Right renal pelvis (tissue), 4 donors: ENCODE results near the gene RASGRF2. TPM values are rescaled to one million over a fixed set of nuclear protein-coding genes. Genes with fewer than 3 reads are reported as not detected.
"Not testable (repeated sequence)": the region's sequence is repeated elsewhere in the genome, so short reads cannot be mapped to it uniquely, and the experiment has no call there.

Experiments used
- DNase-seq, 4 donors: peaks; one replicate each; pipeline ENCODE4 v3.0.0-alpha.2; 2013; ENCODE audit warnings: low read depth in 4 of 4, low spot score in 3 of 4, missing footprints in 1 of 4
- polyA plus RNA-seq, 4 donors: library from polyadenylated mRNA; unstranded; fragments of 120-200 nt; gene quantifications; one replicate each; pipeline ENCODE4 v1.2.1, GENCODE V29; 2013; ENCODE audit not compliant: insufficient read length in 4 of 4

RASGRF2 gene
- polyA plus RNA-seq, 4 donors, result 1.5 to 2.5 (median 2.2) TPM

DNA sequence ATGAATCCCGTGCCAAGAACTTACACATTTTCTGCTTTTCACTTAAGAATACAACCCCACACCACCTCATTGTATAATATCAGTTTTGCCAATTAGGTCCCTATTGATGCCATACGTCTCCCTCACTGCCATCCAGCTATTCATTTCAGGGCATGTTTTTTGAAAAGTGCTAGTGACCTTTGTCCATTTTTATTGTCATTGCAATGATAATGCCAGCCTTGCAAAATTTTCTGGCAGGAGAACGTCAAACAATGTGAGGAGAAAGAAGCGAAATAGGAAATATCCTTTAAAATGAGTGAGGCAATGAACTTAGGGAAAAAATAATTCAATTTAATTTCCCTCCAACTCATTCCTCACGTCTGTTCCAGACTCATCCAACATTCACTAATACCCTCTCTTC lies 161.1 kb downstream of the RASGRF2 start:
- DNase-seq, result no peak

DNA sequence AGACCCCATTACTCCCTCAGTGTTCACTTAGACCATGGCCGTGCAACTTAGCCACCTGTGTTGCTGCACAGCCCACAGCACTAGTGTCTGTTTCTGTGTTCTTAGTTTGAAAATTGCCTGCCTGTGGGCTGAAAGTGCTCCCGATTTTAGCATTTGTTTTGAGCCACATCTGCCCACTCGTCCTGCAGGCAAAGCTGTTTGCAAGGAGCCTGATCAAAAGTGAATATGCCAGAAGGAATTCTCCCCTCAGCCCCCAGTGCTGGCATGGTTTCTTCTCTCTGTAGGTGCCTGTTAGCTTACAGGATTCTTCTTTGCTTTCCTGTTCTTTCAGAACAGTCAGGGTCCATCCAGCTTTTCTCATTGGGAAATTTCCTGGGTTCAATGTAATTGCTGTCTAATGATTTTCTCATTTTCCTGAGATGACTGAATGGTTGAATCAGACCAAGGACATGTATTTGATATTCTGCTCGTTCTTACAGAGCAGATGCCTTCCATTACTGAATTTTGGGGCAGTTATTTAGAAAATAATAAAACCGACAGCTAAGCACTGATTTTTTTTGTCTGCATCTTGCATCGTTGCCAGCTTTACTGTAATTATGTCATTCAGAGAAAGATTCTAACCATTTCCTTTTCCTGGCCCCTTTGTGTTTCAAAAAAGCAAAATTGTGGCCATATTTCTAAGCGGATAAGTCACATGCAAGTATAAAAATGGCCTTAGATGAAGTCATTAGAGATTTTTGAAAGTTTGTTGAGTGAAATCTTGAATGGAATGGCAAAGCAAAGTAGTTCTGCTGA lies 161.9 kb downstream of the RASGRF2 start:
- DNase-seq, result no peak

DNA sequence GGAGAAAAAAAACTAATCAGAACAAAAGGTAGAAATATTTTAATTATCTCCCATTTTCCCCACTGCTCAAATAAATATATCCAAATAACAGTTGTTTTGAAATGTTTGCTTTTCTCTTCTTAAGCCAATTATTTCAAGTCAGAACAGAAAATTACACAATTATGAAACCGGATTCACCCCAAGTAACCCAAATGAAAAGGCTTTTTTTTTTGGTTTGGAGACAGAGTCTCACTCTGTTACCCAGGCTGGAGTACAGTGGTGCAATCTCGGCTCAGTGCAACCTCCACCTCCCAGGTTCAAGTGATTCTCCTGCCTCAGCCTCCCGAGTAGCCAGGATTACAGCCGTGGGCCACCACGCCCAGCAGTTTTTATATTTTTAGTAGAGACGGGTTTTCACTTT lies 164.5 kb downstream of the RASGRF2 start:
- not testable (repeated sequence) for DNase-seq

DNA sequence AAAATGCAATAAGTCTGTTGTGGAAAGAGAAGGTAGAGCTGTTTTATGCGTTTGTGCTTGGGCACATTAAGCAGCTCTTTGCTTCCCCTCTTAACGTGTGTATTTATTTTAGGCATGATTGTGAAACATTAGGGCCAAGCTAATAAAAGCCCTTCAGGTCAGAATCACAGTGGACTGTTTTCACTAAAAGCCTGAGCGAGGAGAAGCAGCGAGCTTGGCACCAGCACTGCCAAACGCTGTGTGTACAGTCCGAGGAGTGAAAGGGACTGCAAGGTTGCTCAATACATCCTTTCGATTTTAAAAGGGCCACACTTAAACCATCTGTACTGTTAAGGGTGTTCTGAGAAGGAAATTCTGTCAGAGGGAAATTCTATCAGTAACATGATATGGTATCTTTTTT lies 165.8 kb downstream of the RASGRF2 start:
- DNase-seq, result no peak

DNA sequence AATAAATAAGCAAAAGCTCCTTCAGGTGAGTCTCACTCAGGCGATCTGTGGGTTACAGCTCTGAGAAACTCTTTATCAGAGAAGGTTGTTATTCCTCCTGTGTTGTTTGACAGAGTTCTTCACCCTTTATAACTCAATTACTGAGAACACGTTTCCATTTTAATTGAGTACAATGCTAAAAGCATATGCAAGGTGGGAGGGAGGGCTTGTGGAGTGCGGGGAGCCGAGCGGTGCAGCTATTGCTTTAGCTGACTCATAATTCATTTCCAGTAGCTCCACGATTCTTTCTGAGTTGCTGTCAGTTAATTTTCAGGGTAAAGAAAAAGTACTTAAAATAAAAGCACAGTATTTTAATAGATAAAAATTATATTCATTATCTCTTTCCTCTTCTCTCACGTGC lies 168.3 kb downstream of the RASGRF2 start:
- no peak for DNase-seq

DNA sequence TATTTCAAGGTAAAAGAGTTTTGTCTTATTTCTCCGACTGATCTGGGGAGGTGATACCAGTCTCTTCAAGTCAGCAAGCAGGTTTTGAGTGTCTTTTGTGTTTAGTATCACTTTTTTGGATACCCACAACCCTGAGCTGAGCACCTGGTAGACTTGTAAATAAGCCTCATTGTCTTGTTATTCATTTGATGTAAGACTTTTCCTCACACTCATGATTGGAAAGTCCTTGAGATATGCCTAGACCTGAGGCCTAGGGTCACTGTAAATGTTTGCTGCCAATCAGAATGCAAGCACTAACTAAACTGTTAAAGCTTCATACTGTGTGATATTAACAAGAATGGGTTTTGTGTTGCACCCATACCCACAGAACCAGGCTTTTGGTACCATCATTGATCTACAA lies 172.2 kb downstream of the RASGRF2 start:
- DNase-seq, result no peak

DNA sequence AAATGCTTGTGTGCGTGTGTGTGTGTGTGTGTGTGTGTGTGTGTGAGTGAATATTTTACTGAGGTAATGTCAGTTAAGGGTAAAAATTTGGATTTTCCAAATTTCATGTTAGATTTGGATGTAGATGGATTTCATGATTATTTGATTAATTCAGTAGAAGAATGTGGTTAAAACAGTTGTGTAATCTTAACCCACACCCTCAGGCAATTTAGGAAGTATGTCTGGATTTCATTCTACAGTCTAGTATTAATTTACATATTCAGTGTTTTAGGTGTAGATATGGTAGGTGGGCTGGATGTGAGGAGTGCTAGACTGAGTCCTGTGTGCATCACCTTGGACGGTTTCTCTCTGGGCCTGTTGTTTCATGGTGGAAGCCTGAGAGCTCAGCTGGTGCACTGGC lies 173.9 kb downstream of the RASGRF2 start:
- DNase-seq, result no peak

DNA sequence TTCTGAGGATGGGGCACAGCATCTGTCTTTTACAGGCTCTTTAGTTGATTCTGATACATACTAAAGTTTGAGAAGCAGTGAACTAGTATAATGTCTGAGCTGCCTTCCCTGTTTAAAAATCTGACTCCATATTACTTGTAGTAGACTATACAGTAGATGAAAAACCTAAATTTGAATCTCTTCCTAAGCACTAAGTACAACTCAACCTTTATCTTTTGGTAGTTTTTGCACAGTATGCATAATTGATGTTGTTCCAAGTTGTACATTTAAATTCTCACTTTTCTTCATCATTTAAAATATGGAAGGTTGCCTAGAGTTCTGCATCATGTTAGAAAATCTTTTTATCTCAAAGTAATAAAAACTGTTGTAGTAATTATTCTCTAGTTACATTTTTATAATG lies 174.4 kb downstream of the RASGRF2 start:
- DNase-seq, result no peak

DNA sequence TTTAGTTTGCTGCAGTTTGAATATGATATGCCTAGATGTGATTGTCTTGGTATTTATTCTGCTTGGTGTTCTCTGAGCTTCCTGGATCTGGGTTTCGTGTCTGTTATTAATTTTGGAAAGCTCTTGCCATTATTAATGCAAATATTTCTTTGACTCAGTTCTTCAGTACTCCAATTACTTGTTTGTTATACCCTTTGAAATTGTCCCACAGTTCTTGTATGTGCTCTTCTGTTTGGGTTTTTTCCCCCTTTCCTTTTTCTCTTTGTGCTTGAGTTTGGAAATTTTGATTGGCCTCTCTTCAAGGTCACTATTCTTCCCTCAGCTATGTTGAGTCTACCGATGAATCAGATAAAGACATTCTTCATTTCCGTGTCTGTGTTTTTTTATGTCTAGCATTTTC lies 176.4 kb downstream of the RASGRF2 start:
- no peak for DNase-seq

DNA sequence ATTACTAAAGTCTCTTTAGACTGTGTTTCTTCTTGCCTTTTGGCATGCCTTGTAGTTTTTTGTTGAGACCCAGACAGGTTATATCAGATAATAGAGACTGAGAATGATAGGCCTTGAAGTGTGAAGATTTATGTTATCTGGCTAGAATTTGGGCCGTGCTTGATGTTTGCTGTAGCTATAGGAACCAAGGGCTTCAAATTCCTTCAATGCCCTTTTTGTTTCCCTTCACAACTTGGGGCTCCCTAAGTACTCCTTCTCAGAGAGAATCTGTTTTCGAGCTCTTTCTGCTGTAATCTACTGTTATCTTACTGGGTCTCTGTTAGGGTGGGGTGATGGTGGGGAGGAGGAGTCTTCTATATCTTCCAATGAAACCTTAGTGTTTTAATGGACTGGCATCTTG lies 177.7 kb downstream of the RASGRF2 start:
- DNase-seq, result no peak

DNA sequence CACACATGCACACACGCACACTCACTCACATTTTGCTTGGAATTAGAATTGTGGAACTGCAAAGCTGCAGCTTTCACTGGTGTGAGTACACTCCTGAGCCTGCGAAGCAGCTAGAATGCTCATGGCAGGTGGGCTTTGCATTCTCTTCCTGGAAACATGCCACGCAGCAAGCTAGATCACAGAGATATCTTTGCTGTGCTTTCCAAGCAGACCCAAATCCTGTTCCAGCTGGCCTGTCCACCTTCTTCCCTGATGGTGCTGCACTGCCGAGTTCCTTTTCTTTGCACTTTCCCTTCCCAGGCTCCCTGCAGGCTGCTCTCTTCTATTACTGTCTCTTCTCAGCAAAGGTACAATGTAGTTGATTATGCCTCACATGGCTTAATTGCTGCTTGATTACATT lies 180.3 kb downstream of the RASGRF2 start:
- DNase-seq, result no peak

DNA sequence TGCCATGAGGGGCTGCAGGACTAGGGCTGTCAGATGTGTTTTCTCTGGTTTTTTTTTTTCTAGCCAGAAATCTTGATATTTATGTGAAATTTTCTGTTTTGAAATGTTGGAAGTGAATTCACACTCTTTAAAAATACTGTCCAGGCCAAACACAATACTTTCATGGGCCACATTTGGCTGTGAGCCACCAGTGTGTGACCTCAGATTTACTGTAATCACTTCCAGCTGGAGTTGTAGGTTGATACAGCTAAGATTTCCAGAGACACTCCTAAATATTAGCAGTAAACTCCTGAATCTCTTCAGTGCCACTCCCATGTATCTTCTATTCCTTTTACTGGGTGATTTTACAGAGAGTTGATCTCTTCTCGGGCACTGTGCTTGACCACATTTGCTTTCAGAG lies 180.8 kb downstream of the RASGRF2 start:
- DNase-seq, result peak; percentile 49 to 68 (median 60)

DNA sequence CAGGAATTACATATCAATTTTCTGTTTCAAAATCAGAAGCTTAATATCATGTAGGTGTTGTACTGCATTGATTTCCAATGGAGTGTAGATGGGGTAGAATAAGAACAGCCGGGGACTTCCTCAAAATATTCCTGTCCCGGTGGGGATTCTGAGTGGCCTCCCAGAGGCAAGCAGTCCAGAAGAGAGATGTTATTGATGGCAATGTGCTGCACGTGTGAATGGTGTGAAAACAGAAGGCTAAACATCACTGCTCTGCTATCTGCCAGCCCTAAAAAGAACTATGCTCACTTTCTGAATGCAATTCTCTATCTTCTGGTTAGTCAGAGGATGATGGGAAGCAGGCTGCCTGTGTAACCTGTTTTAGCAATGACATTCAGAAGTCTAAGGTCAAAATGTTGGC lies 181.9 kb downstream of the RASGRF2 start:
- no peak for DNase-seq

DNA sequence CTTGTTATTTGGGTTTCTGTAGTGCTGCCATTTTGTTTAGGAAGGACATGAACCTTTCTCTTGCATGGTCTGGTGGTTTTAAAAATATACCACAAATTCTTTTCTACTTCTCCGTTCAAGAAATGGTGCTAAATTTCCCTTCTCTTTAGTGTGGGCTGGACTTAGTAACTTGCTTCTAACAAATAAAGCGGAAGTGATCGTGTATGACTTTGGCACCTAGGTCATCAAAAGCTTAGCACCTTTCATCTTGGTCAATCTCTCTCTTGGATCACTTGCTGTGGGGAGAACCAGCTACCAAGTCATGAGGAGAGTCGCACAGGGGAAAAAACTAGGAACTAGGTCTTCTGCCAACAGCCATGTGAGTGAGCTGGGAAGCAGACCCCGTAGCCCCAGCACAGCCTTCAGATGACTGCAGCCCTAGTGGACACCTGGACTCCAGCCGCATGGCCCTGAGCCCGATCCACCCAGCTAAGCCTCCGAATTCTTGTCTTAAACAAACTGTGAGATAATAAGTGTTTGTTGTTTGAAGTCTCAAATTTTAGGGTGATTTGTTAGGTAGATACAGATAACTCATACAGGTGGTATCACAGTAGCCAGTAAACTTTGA lies 185.3 kb downstream of the RASGRF2 start:
- DNase-seq, result no peak

DNA sequence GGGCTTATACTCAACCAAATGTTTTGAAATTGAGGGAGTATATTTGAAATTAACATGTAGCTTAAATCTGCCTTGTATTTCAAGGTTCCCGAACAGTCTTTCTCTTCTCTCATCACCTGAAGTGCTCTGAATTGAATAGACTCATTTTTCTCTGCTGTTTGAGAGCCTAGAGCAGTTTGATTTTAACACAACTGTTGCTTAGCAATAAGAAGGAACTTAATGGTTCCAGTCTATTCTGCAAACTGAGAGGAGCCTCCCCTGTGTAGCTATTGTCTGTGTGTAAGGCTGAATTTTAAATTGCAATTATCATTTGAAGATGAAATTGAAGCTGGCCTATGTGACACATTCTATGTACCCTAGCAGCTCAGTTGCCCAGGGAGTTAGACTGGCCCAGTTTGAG lies 185.9 kb downstream of the RASGRF2 start:
- no peak for DNase-seq

DNA sequence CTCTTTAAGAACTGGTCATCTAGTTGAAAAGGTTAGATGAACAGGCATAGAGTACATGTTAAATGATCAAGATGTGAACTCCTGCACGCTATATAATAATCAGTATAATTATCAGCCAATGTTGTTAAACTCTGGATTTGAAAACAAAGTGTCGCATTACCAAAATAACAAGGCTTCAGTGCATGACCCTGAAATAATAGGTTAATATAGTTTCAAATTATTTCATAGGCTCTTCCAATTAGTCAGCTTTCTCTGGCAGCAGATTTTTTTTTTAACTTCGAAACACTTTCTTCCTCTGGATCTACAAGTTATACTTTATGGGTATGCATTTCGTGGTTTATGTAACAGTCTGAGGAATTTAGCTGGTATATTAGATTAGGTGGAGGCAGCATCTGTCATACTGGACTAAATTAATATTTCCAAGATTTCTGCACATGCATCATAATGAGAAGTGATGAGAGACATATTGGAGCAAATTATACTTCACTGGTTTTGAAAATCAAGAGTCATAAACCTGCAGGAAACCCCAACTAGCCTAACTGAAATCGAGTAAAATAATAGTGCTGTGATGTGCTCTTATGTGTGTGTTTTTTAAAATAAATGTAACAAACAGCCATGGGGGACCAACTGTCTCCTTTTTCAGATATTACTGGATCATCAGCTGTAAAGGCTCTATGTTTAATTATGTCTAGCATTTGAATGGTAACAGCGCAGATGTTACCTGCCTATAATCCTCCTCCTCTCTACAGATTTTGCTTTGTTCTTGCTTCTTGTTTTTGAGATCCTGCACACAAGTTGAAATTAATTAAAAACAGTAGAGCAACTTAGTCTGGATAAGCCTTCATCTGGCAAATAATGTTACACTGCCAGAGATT lies 187.1 kb downstream of the RASGRF2 start:
- DNase-seq, result no peak

DNA sequence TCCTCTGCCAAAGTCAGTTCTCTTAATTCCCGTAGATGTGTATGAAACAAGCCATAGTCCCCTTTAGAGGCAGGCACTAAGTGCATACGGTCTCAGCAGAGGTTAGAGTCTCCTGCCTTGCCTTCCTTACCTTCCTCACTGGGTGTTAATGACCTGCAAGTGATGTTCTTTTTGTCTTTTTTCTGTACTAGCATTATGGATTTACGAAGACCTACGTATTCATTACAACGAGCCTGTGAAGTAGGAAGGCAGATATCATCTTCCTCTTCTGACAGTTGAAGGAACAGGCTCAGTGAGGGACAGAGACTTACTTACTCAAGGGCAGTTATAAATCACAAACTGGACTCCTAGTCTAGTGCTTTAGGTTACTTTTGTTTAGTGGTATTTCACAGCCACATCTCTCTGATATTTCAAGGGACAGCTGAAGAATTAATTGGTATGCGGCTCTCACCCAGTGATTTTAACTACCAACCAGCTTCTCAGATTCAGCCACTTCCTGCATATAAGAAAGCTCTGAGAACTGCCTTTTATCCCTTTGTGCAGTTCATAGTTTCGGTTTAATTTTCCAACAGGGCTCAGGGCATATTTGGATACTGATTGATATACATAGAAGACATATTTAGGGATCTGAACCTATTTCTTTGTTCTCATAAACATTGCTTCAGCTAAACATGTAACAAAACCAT lies 187.9 kb downstream of the RASGRF2 start:
- no peak for DNase-seq

DNA sequence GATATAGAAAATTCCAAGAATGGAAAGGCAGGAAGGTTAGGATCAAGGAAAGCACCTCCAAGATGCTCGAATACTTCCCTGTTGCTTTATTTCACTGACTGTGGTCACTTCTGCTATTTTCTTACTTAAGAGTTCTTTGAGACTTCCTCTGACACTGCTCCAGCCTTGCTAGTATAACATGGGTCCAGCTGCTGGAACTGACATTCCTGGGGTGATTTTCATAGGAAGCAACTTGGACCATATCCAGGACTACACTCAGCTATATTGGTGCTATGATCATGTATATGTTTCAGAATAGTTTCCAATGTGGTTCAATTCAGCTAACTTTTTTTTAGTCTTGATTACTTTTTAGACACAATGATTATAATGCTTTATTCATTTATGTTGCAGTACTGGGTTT lies 191.4 kb downstream of the RASGRF2 start:
- peak in 2 of 4 donors; percentile 35 to 42 for DNase-seq

DNA sequence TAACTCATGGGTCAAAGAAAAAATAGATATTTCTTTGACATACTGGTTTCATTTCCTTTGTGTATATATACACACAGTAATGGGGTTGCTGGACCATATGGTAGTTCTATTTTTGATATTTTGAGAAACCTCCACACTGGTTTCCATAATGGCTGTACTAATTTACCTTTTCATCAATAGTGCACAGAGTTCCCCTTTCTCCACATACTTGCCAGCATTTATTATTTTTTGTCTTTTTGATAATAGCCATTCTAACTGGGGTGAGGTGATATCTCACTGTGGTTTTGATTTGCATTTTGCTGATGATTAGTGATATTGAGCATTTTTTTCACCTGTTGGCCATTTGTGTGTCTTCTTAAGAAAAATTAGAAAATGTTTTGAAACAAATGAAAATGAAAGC lies 194.6 kb downstream of the RASGRF2 start:
- DNase-seq, result no peak

DNA sequence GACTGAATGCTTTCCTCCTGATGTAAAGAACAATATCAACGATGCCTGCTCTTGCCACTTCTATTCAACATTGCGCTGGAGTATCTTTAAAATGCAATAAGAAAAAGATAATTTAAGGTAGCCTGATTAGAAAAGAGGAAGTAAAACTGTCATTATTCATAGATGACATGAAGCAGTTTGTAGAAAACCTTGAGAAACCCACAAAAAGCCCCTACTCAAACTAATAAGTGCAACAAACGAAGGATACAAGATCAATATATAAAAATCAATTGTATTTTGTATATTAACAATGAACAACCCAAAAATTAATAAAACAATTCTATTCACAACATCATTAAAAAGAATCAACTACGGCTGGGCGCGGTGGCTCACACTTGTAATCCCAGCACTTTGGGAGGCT lies 196.6 kb downstream of the RASGRF2 start:
- no peak for DNase-seq

DNA sequence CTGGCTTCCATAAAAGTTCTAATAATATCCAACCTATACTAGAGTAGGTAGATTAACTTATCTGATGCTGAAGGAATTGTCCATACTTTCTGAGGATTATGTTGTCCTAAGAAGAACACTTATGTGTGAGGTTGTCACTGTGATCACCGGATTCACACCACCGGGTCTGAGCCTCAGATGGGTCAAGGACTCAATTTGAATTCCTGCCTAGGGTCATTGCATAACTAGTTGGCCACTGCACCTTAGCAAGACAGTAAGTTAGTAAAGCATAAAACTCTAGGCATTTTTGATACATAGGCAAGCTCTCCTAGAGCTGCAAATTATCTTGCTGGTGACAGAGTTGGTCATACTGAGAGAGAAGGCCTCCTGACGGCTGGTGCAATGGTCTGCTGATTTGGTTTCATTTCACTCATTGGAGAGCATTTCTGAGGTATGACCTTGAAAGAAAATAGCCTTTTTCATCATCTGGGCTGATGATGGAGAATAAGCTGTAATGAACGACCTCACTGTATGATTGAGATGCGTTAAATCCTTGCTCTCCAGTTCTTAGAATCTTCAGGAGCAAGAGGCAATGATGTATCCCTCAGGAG lies 200.9 kb downstream of the RASGRF2 start:
- DNase-seq, result no peak
